DMS53 (cell line): Measurements from ENCODE around the gene DDX27.

Source experiments
- DNase-seq: peaks from one replicate; lab custom pipeline; 2025; lab: John Stamatoyannopoulos, UW

DDX27 gene

DNA sequence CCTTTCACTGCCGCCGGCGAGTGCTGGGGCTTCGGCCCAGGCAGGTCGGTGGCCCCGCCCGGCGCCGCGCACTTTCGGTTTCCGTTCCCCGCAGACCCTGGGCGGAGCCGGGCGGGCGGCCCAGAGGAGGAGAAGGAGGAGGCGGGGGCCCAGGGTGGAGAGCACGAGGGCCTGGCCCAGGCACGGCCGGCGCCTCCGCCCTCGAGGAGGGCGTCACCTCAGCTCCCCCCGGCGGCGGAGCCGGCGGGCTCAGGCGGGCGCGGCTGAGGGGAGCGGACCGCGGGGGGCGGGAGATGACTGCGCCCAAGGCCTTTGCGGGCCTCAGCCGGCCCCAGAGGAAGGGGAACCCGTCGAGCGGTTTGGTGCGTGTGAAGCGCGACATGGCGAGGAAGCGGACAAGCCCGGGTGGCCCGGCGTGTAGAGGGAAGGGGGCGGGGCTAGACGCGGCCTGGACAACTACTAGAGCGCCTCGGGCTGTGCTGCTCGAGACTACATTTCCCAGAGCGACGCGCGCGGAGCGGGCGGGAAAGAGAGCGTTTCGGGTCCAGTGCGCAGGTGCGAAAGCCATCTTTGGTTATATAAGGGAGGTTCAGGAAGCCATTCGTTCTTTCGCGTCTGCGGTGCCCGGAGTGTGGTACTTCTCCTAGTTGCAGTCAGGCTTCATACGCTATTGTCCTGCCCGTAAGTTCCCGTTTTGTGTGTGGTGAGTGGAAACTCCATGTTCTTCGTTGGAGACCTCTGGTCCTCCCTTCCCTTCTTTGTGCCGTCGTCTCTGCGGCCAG is 59.0 kb downstream of the DDX27 start, which contains the start of gene ZNFX1:
Gene ZNFX1, minus strand, starts transcription at position 22 of the 782 bp plus-strand sequence. CDS start 2,218 bp downstream, outside the sequence.
- DNase-seq: peak; percentile 99

GRCh38 chr20:49278818-49279676 is 59.8 kb downstream of the DDX27 start:
- peak; percentile 61 for DNase-seq

DNA sequence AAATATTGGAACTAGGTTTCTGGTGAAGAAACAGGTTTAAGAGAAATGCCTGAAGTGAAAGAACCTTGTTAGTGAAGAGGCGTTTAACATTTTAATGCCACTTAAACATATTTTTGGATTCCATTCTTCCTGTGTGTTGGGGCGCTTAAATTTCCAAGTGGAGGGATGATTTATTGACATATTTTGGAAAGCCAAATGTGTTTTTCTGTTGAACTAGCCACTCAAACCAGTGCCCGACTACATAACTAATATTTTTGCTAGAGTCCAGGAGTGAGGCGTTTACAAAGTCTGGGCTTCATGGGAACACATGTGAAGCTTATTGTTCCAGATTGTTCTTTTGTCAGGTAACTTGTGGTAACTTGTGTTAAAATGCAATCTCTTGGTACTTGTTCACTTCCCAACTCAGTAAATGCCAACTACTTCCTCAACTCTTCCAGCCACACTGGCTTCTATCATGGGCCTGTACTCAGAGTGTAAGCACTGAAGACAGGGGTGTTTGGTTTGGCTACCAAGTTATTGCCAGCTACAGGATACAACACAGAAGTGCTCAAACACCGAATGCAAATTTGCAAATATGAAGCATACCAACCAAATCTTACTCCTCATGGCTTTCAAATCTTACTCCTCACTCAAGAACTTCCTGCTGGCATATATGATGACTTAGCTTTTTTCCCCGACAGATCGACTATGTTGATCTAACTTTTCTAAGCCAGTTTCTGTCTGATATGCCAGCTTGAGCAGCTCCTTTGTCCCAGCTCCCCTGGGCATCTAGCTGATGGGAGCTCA is 60.7 kb downstream of the DDX27 start:
- peak; percentile 44 for DNase-seq

GRCh38 chr20:49280463-49281058 is 61.3 kb downstream of the DDX27 start:
- no peak for DNase-seq

- DNase-seq: peak; percentile 82
These were observed 62.1 kb downstream of the DDX27 start for GRCh38 chr20:49281059-49281912.

- DNase-seq: no peak
These were observed 62.8 kb downstream of the DDX27 start for GRCh38 chr20:49281913-49282467.

- peak; percentile 47 for DNase-seq
These were observed 63.5 kb downstream of the DDX27 start for GRCh38 chr20:49282584-49283171.

GRCh38 chr20:49283176-49283702 is 64.0 kb downstream of the DDX27 start:
- DNase-seq: peak; percentile 38

- peak; percentile 51 for DNase-seq
These were observed 64.7 kb downstream of the DDX27 start for GRCh38 chr20:49283703-49284625.

DNA sequence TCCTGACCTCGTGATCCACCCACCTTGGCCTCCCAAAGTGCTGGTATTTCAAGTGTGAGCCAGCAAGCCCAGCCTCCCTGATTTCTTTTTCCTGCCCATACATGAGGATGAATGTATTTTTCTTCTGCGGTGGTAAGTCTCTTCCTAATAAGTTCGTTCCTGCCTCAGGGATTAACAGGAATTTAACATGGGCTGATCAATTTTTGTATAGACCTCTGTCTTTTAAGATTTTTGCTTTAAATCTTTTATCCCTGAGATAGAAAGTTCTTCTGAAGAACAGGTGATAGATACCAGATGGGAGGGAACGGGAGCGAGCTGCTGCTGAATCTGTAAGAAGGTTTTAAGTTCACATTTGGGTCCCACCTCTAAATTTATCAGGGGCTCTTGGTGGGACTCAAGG is 65.6 kb downstream of the DDX27 start:
- peak; percentile 36 for DNase-seq

DNA sequence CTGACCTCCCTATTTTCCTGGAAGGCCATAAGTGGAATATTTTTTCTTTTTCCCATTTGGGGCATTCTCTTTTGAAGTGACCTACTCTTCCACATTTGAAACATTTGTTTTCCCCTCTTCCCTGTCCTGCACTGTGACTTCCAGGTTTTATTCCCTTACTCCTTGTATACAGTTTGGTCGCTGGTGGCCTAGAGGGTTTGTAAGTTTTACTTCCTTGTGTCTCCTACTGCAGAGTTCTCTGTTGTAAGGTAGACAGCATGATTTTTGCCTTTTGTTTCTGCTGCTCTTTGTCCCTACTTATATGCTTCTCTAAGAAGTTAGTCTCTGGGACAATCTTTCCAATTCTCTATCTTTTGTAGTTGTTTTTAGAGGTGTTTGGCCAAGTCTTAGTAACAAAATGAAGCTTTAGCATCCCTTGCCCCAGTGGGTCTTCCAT is 66.0 kb downstream of the DDX27 start:
- DNase-seq: peak; percentile 39

- peak; percentile 36 for DNase-seq
These were observed 66.7 kb downstream of the DDX27 start for GRCh38 chr20:49285813-49286494.

DNA sequence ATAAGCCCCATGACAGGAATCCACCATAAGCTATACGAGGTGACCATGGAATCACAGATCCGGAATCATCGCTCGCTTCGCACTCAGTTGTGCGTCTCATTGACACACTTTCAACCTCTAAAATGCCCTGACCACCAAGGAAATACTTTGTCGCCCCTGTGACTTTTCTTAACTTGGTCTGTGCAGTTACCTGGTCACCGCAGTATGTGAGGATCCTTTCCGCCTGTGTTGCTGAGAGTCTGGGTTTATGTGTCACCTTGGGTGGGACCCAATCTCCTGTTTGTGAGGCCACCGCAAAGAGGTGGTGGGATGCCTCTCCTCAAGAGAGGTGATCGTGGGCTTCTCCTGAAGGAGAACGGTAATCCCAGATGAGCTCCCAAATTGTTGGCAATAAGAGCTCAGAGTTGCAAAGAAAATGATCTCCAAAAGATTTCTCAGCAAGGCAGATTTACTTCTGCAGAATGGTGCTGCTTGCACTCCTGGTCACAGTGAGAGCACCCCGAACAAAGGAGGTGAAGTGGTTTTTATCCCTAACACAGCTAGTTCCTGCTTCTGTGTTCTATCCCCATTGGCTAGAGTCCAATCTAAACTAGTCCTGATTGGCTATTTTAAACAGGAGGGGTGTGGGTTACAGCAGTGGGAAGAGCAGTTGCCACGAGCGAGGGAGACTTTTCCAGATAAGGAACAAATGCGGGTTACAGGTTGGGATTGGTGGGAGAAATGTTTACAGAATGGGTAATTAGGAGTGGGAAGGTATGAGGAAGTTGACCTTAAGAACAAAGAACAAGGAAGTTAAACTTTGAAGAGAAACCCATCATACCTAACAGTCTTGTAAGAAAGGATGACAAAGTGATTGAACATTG is 67.7 kb downstream of the DDX27 start:
- DNase-seq: peak; percentile 83

DNA sequence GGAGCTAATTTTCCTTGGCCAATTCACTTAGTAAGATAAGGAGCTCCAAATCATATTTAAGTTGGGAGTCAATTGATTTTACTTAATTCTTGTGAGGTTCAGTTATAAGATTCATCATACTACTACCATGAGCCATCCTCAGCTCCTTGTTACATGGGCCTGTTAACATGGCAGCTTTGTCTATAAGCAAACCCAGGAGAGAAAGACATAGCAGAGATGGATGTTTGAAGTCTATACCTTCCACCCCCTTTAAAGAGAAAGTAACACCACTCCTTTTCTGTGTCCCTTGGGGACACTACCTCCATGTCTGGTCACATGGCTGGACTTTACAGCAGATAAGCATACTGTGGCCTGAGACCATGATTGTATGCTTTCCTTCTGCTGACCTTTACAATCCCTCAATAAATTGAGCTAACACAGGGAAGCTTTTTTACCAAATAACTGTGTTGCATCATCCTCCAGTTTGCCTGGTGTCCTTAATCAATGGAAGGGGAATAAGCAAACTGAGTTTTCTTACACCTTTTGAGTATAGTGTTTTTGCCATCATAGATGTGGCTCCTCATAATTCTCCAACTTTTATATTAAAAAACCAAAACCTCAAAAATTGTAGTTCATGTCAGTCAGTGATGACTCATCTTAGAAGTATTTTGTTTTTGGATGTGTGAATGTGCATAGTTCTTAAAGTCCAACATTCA is 68.5 kb downstream of the DDX27 start:
- peak; percentile 56 for DNase-seq

DNA sequence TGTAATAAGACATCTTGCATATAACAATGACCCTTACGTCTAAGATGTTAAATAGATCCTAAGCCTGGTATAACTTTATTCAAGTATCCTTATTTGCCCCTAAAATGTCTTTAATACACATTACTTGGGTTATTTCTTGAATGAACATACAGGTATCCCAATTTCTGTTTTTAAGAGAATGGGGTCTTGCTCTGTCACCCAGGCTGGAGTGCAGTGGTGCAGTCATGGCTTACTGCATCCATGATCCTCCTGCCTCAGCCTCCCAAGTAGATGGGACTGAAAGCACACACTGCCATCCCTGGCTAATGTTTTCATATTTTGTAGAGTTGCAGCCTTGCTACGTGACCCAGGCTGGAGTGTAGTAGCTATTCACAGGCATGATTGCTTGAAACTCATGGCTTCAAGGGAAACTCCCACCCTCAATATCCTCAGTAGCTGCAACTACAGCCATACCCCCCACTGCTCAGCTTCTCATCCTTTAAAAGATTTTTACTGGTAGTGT is 69.1 kb downstream of the DDX27 start:
- peak; percentile 58 for DNase-seq
